Heart left ventricle (tissue), 13 donors: ENCODE data around the gene ACTR3C.
"Not testable (repeated sequence)": the region's sequence is repeated elsewhere in the genome, so short reads cannot be mapped to it uniquely, and the experiment has no call there.

Source experiments
- CTCF ChIP-seq, 12 donors: fragments of 200-600 bp; sonication (generic) in 4 of 12; IDR thresholded peaks; one replicate each; pipeline versions ENCODE4 v1.5.0 to v1.8.0; 2018 to 2022; ENCODE audit warnings: antibody characterized with exemption in 12 of 12, mild to moderate bottlenecking in 5 of 12
- POLR2A ChIP-seq, 2 donors: fragments of 450-650 bp; IDR thresholded peaks; one replicate each; pipeline ENCODE4 v1.6.1; 2017; ENCODE audit warnings: antibody characterized with exemption in 2 of 2, mild to moderate bottlenecking in 2 of 2, moderate library complexity in 2 of 2
- donor health status: ischemic (EF 13 %, LVEDD 7.1; RV severe dilation, severe dysfunction).
- donor health status: DM: no; HTN: yes; CAD: no.
- donor health status: DM: no; HTN: no; CAD: no.
- donor health status: ischemic (EF 25% LVEDD 6.9; RV normal size, moderate dysfunction).
- donor health status: ischemic (EF 25% LVEDD 5.7; RV mildly dilated, moderate dysfunction).
- donor health status: ischemic (EF 35%, LVEDD 5.7; RV mildly dilated, moderate dysfunction).
- donor health status: nonischemic (EF 11% LVEDD 7.7; RV severe dilation, severe dysfunction).
- donor health status: DM: yes; HTN: yes; CAD: no.
- donor health status: PGD.
- donor health status: ischemic (EF 29% LVEDD 5.4; RV normal size, mild dysfunction).
- donor health status: nonischemic (EF 23%, LVEDD 6.1; RV moderate dilation, normal function).

DNA sequence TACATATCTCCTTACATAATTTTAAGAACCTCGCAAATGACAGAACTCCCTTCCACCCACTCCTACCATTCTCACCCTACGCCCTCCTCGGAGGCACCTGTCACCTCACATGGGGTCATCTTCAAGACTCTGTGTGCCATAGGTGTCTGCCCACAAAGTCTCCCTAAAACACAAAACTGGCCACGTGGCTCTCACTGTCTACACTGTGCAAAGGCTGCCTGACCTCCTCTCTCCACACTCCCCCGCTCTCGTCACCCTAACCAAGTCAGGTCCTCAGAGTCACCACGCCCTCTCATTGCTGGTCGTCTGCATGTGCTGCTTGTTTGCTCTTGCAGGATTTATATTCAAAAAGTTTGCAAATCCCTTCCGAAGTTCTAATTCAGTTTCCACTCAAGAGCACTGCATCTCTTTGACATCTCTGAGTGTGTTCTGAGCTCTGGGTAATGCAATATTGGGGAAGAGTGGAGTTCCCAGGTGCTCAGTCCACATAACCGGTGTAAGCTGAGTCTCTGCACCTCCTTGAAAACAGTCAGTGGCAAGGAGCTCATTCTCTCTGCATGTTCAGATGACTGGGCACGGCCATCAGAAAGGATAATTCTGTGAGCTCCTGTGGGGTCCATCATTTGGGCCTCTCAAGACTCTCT lies 18.0 kb downstream of the ACTR3C start:
- not testable (repeated sequence) for TF ChIP-seq CTCF, POLR2A (IDR thresholded peaks at IDR 0.05)
